GM12864 (cell line): ENCODE results near the gene SLC12A2.

ENCODE experiments used
- DNase-seq: peaks from one replicate; pipeline ENCODE4 v3.0.0-alpha.2; 2011; ENCODE audit warnings: low read depth
- H3K4me3 ChIP-seq: 2 replicates; pipeline ENCODE4 v1.5.1; 2011; ENCODE audit warnings: mild to moderate bottlenecking, low read depth, low read length, control low read depth
- CTCF ChIP-seq: IDR thresholded peaks from 2 replicates; pipeline ENCODE4 v1.5.1; 2011; ENCODE audit warnings: low read depth, mild to moderate bottlenecking, moderate library complexity, low read length, control low read depth, inconsistent platforms; ENCODE audit errors: missing control alignments

SLC12A2 gene

GRCh38 chr5:128155776-128156175 is 72.2 kb downstream of the SLC12A2 start:
- no peak for TF ChIP-seq CTCF
- DNase-seq, result no peak
- no peak overlapping the region for H3K4me3 ChIP-seq

GRCh38 chr5:128156521-128156920 is 73.0 kb downstream of the SLC12A2 start:
- no peak overlapping the region for H3K4me3 ChIP-seq
- DNase-seq, result no peak
- no peak for TF ChIP-seq CTCF

GRCh38 chr5:128158342-128158741 is 74.8 kb downstream of the SLC12A2 start:
- DNase-seq, result no peak
- no peak overlapping the region for H3K4me3 ChIP-seq
- TF ChIP-seq CTCF, result no peak

- no peak for TF ChIP-seq CTCF
- H3K4me3 ChIP-seq, result no peak overlapping the region
- no peak for DNase-seq
These were observed 80.4 kb downstream of the SLC12A2 start for GRCh38 chr5:128163991-128164390.

GRCh38 chr5:128169401-128170017 is 85.9 kb downstream of the SLC12A2 start:
- TF ChIP-seq CTCF, result no peak

GRCh38 chr5:128172102-128172501 is 88.5 kb downstream of the SLC12A2 start:
- no peak for TF ChIP-seq CTCF
- H3K4me3 ChIP-seq, result no peak overlapping the region
- DNase-seq, result no peak

More at GRCh38 chr5:128169401-128170017, 85.9 kb downstream of the SLC12A2 start:
- DNase-seq, result no peak
- no peak overlapping the region for H3K4me3 ChIP-seq

GRCh38 chr5:128174951-128175350 is 91.4 kb downstream of the SLC12A2 start:
- no peak for DNase-seq
- H3K4me3 ChIP-seq, result no peak overlapping the region
- no peak for TF ChIP-seq CTCF
